MCF 10A (cell line): ENCODE measurements around the gene S100P. TPM values are rescaled to one million over a fixed set of nuclear protein-coding genes. Genes with fewer than 3 reads are reported as not detected.

ENCODE experiments used
- BruUV-seq: library from RNA; stranded (reverse); fragments of 400-500 nt; replicated peaks from 2 replicates; lab custom pipeline; 2021; lab: Mats Ljungman, UMichigan
- CTCF ChIA-PET: fragments of 300-600 bp; sonication (Branson Sonifier 250); formaldehyde crosslinking; extraction: SDS; loops from one replicate; lab custom pipeline; 2021; ENCODE audit warnings: antibody characterized with exemption, inconsistent platforms; lab: Yijun Ruan, JAX
- POLR2A ChIA-PET: fragments of 300-600, 350-650 bp; sonication (Branson Sonifier 250); formaldehyde crosslinking; extraction: SDS; loops from one replicate; lab custom pipeline; 2020; ENCODE audit warnings: antibody characterized with exemption, inconsistent platforms; lab: Yijun Ruan, JAX
- DNase-seq: peaks from one replicate; pipeline ENCODE4 v3.0.0-alpha.2; 2018; ENCODE audit not compliant: unreplicated experiment
- H3K27ac Mint-ChIP-seq: one replicate; pipeline ENCODE4 v1.8.0; 2022; ENCODE audit warnings: mild to moderate bottlenecking, low read depth, mixed read lengths; ENCODE audit not compliant: unreplicated experiment
- H3K27me3 Mint-ChIP-seq: one replicate; pipeline ENCODE4 v1.8.0; 2022; ENCODE audit warnings: mixed read lengths; ENCODE audit not compliant: insufficient read depth, unreplicated experiment
- H3K36me3 Mint-ChIP-seq: one replicate; pipeline ENCODE4 v1.8.0; 2022; ENCODE audit warnings: mild to moderate bottlenecking, moderate library complexity, mixed read lengths; ENCODE audit not compliant: insufficient read depth, unreplicated experiment
- H3K4me1 Mint-ChIP-seq: one replicate; pipeline ENCODE4 v1.8.0; 2022; ENCODE audit warnings: mixed read lengths; ENCODE audit not compliant: insufficient read depth, unreplicated experiment
- H3K4me3 Mint-ChIP-seq: one replicate; pipeline ENCODE4 v1.8.0; 2022; ENCODE audit warnings: mild to moderate bottlenecking, moderate library complexity, mixed read lengths; ENCODE audit not compliant: unreplicated experiment
- H3K9me3 Mint-ChIP-seq: one replicate; pipeline ENCODE4 v1.8.0; 2022; ENCODE audit warnings: mixed read lengths; ENCODE audit not compliant: unreplicated experiment
- intact Hi-C: fragments of 100-400 bp; cut with micrococcal nuclease; formaldehyde crosslinking; loops from 2 replicates; pipeline ENCODE4 v1.14.1; 2022
- total RNA-seq: library from RNA; stranded (reverse); gene quantifications from 2 replicates; pipeline ENCODE4 v1.2.3, GENCODE V29; 2022
- TF ChIP-seq, protein P1 (sequence below): fragments of 200-600 bp; IDR thresholded peaks from one replicate; pipeline ENCODE4 v1.8.0; 2022; ENCODE audit warnings: antibody characterized with exemption, mild to moderate bottlenecking; ENCODE audit not compliant: unreplicated experiment

The S100P gene
- total RNA-seq, 1 experiment from 2014 or later, result 55.6 TPM

GRCh38 chr4:6719611-6720179 lies 26.0 kb downstream of the S100P start:
- ChIA-PET CTCF (interaction anchor here (0.6 to 11.2 kb wide), 24 partner anchors 8 to 364 kb away, joined by 3 to 208 read pairs (median 4); partner anchors contain the start of gene MRFAP1L1), POLR2A (interaction anchor here (0.7 to 6.6 kb wide), 8 partner anchors 13 to 351 kb away, joined by 3 to 76 read pairs (median 4); a partner anchor contains a TSS)
- intact Hi-C loops, result loop anchor here (1.0 to 5.0 kb wide), 5 partner anchors 44 to 351 kb away; partner anchors contain the start of gene KIAA0232
- Mint-ChIP-seq H3K27ac (no peak overlapping the region), H3K4me1 (peaks cover 13% of the 10 kb centered on the region), H3K36me3 (peaks cover 9% of the 10 kb centered on the region), H3K27me3 (no peaks in the 10 kb centered on the region), H3K9me3 (no peaks in the 10 kb centered on the region), H3K4me3 (no peak overlapping the region)
- TF ChIP-seq, protein P1, sequence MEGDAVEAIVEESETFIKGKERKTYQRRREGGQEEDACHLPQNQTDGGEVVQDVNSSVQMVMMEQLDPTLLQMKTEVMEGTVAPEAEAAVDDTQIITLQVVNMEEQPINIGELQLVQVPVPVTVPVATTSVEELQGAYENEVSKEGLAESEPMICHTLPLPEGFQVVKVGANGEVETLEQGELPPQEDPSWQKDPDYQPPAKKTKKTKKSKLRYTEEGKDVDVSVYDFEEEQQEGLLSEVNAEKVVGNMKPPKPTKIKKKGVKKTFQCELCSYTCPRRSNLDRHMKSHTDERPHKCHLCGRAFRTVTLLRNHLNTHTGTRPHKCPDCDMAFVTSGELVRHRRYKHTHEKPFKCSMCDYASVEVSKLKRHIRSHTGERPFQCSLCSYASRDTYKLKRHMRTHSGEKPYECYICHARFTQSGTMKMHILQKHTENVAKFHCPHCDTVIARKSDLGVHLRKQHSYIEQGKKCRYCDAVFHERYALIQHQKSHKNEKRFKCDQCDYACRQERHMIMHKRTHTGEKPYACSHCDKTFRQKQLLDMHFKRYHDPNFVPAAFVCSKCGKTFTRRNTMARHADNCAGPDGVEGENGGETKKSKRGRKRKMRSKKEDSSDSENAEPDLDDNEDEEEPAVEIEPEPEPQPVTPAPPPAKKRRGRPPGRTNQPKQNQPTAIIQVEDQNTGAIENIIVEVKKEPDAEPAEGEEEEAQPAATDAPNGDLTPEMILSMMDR, result no peak
- BruUV-seq, result no TSS peak
- DNase-seq, result no peak

- Mint-ChIP-seq H3K4me3 (no peak overlapping the region), H3K4me1 (peaks cover 13% of the 10 kb centered on the region), H3K9me3 (no peaks in the 10 kb centered on the region), H3K36me3 (peaks cover 9% of the 10 kb centered on the region), H3K27ac (no peak overlapping the region), H3K27me3 (no peaks in the 10 kb centered on the region)
- BruUV-seq, result no TSS peak
- POLR2A ChIA-PET, result interaction anchor here (0.6 to 6.6 kb wide), 9 partner anchors 12 to 351 kb away, joined by 3 to 76 read pairs (median 4); partner anchors contain the start of genes GRPEL1 and TBC1D14
- CTCF ChIA-PET, result interaction anchor here (0.6 to 11.2 kb wide), 27 partner anchors 9 to 364 kb away, joined by 3 to 208 read pairs (median 4); no protein-coding TSS in a partner anchor
- TF ChIP-seq, protein P1, result peak; percentile 98
- intact Hi-C loops, result loop anchor here (1.0 to 5.0 kb wide), 4 partner anchors 43 to 350 kb away; partner anchors contain the start of gene KIAA0232
- peak; percentile 76 for DNase-seq
Observed at GRCh38 chr4:6720202-6720699, 26.6 kb downstream of the S100P start.

GRCh38 chr4:6721121-6721520 lies 27.4 kb downstream of the S100P start:
- intact Hi-C loops, result loop anchor here (5.0 kb wide), 1 partner anchor 61 kb away; the partner anchor contains the start of gene KIAA0232
- Mint-ChIP-seq H3K4me3 (no peak overlapping the region), H3K27ac (no peak overlapping the region), H3K27me3 (no peaks in the 10 kb centered on the region), H3K4me1 (peaks cover 13% of the 10 kb centered on the region), H3K36me3 (peaks cover 9% of the 10 kb centered on the region), H3K9me3 (no peaks in the 10 kb centered on the region)
- no TSS peak for BruUV-seq
- TF ChIP-seq, protein P1, result no peak
- POLR2A ChIA-PET, result interaction anchor here (0.7 to 3.6 kb wide), 3 partner anchors 47 to 347 kb away, joined by 3 to 24 read pairs (median 3); partner anchors contain the start of gene GRPEL1
- DNase-seq, result no peak
- CTCF ChIA-PET, result interaction anchor here (0.6 to 11.2 kb wide), 10 partner anchors 41 to 365 kb away, joined by 3 to 208 read pairs (median 4); no protein-coding TSS in a partner anchor

- BruUV-seq, result no TSS peak
- TF ChIP-seq, protein P1, result no peak
- CTCF ChIA-PET, result interaction anchor here (0.7 to 11.2 kb wide), 2 partner anchors 153 to 165 kb away, joined by 4 to 208 read pairs; no protein-coding TSS in a partner anchor
- intact Hi-C loops, result loop anchor here (5.0 kb wide), 1 partner anchor 59 kb away; the partner anchor contains the start of gene KIAA0232
- no peaks in the 10 kb centered on the region for H3K9me3 Mint-ChIP-seq
- POLR2A ChIA-PET, result no interaction called here
- H3K4me1 Mint-ChIP-seq, result peaks cover 13% of the 10 kb centered on the region
- H3K4me3 Mint-ChIP-seq, result no peak overlapping the region
- no peaks in the 10 kb centered on the region for H3K27me3 Mint-ChIP-seq
- peaks cover 7% of the 10 kb centered on the region for H3K36me3 Mint-ChIP-seq
- DNase-seq, result no peak
- H3K27ac Mint-ChIP-seq, result no peak overlapping the region
Observed at GRCh38 chr4:6722891-6723290, 29.2 kb downstream of the S100P start.
